GM18520 (cell line): ENCODE results near the gene CAPN15.

ENCODE experiments used
- ATAC-seq: cut with Tn5 transposase; IDR thresholded peaks from one replicate; pipeline ENCODE4 v1.9.1; 2021; ENCODE audit not compliant: unreplicated experiment

The CAPN15 gene

GRCh38 chr16:575354-576196 is 48.1 kb downstream of the CAPN15 start:
- ATAC-seq = no peak

GRCh38 chr16:576197-576822 is 48.8 kb downstream of the CAPN15 start:
- no peak for ATAC-seq

GRCh38 chr16:576823-577201 is 49.3 kb downstream of the CAPN15 start:
- no peak for ATAC-seq

GRCh38 chr16:577796-578195 is 50.3 kb downstream of the CAPN15 start:
- no peak for ATAC-seq

- no peak for ATAC-seq
Observed at GRCh38 chr16:578232-578869, 50.8 kb downstream of the CAPN15 start.

- no peak for ATAC-seq
Observed at GRCh38 chr16:578870-579405, 51.4 kb downstream of the CAPN15 start.

- no peak for ATAC-seq
Observed at GRCh38 chr16:580141-580945, 52.8 kb downstream of the CAPN15 start.

GRCh38 chr16:580946-581498 is 53.5 kb downstream of the CAPN15 start:
- ATAC-seq = no peak

GRCh38 chr16:582218-582613 is 54.7 kb downstream of the CAPN15 start:
- ATAC-seq = no peak

- no peak for ATAC-seq
Observed at GRCh38 chr16:582614-583331, 55.3 kb downstream of the CAPN15 start.

GRCh38 chr16:583470-583814 is 55.9 kb downstream of the CAPN15 start:
- ATAC-seq = no peak

GRCh38 chr16:583815-584591 is 56.5 kb downstream of the CAPN15 start:
- ATAC-seq = no peak

GRCh38 chr16:585351-585750 is 57.8 kb downstream of the CAPN15 start:
- no peak for ATAC-seq

GRCh38 chr16:586047-586644 is 58.6 kb downstream of the CAPN15 start:
- no peak for ATAC-seq

GRCh38 chr16:586645-587590 is 59.4 kb downstream of the CAPN15 start:
- no peak for ATAC-seq

- peak; percentile 6 for ATAC-seq
Observed at GRCh38 chr16:588639-588888, 61.1 kb downstream of the CAPN15 start.

GRCh38 chr16:588889-589657 is 61.6 kb downstream of the CAPN15 start:
- ATAC-seq = peak; percentile 62
